ENCODE data around the gene FRMD6. TPM values are rescaled to one million over a fixed set of nuclear protein-coding genes. Genes with fewer than 3 reads are reported as not detected.

The FRMD6 gene
- total RNA-seq, 1 experiment from 2014 or later: 9.6 TPM

DNA sequence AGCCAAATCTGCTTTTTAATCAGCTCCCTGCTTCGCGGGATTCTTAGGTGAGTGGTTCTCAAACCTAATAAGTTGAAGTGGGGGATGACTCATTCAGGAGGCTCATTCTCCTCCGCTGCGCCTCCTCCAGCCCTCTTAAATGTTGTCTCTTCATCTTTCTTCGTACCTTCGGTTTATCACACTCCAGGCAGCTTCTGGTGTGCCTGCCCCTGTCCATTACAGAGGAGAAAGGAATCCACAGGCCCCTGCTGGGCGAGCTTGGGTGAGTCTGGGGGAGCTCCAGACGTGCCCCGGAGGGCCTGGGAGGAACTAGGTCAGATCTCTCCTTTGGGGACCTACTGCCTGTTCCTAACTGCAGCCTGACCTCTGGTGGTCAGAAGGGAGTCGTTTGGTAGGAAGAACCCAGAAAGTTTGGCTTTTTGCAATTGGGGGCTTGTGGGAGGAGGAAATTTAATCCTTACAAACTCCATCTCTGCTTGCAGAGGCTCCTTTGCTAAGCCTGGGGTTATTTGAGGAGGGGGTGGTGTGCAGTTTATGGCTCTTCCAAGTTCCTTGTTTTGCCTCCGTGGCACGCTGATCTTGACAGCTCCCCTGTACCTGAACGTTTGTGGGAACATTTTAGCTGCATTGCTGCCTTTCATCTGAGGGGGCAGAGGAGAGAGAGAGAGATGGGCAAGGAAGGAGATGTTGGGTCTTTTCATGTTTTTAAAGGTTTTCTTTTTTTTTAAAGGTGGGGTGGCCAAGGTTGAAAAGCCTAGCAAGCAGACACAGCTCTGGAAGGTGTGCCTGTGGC, 124.6 kb downstream of the FRMD6 start:
- TF ChIP-seq CTCF (conservative IDR thresholded peaks at IDR 0.05): peak; percentile 90
- H3K27me3 ChIP-seq (ENCODE audit: insufficient read depth, low read length): no peaks in the 10 kb centered on the region
- H4K5ac ChIP-seq (ENCODE audit: insufficient read length, low read depth, low read length): no peak overlapping the region
- no peak overlapping the region for H2AK5ac ChIP-seq (ENCODE audit: insufficient read length, low read length)
- peak; percentile 89 for DNase-seq
- Mint-ChIP-seq H3K4me1 (peaks cover 10 to 14% of the 10 kb centered on the region in 2 experiments), H3K9me3 (no peaks in the 10 kb centered on the region; a peak in 1 of 5 replicates), H3K36me3 (ENCODE audit: insufficient read depth in 1 of 3, low read depth in 3 of 3) (no peaks in the 10 kb centered on the region), H3K27me3 (ENCODE audit: low read depth) (peaks cover 7% of the 10 kb centered on the region), H3K4me3 (peak overlapping the region; percentile 18 to 61; a peak in 3 of 5 replicates), H3K27ac (peak overlapping the region in 1 of 3 experiments; percentile 77; a peak in 2 of 7 replicates)
- H2BK5ac ChIP-seq (ENCODE audit: insufficient read length, low read length): no peak overlapping the region
- no peak overlapping the region for H2BK12ac ChIP-seq (ENCODE audit: insufficient read length, low read depth, low read length)
- peaks cover 5% of the 10 kb centered on the region for H3K23me2 ChIP-seq (ENCODE audit: insufficient read length, low read depth, low read length, poor library complexity, severe bottlenecking)
- H3K4ac ChIP-seq (ENCODE audit: low read depth, low read length): no peak overlapping the region
- H4K8ac ChIP-seq (replicated peaks; ENCODE audit: insufficient read length, low read depth, low read length): no peak overlapping the region
- H3K27ac ChIP-seq (ENCODE audit: insufficient read length, low read depth, low read length): no peak overlapping the region
- H3K18ac ChIP-seq (ENCODE audit: insufficient read length, low read depth, low read length): no peak overlapping the region
- H3K23ac ChIP-seq (ENCODE audit: insufficient read length, low read depth, low read length): no peak overlapping the region
- H3K14ac ChIP-seq (ENCODE audit: insufficient read depth, low read length): no peak overlapping the region
- H3K56ac ChIP-seq (ENCODE audit: insufficient read length, low read depth, low read length): no peak overlapping the region
- H4K20me1 ChIP-seq (ENCODE audit: control insufficient read depth, insufficient read depth, insufficient read length): no peaks in the 10 kb centered on the region
- no peak overlapping the region for H3K9ac ChIP-seq (ENCODE audit: extremely low read depth, insufficient read length, low read length)
- no peak overlapping the region for H2BK20ac ChIP-seq (ENCODE audit: low read depth, low read length, poor library complexity, severe bottlenecking)
- no peaks in the 10 kb centered on the region; the same call in 1 of the 2 replicates for H3K4me1 ChIP-seq (ENCODE audit: insufficient read depth, low read length)
- no CpG with 5 or more reads among the region's 13 CpGs for WGBS (ENCODE audit: extremely low coverage, insufficient read length, low lambda C conversion rate)
- peak overlapping the region; percentile 40 for H3K4me2 ChIP-seq (ENCODE audit: insufficient read depth, insufficient read length, low read length)
- peak overlapping the region; percentile 100 for H2AFZ ChIP-seq (ENCODE audit: low read length)
- no peak overlapping the region for H4K91ac ChIP-seq (ENCODE audit: insufficient read length, low read depth, low read length)
- no peak overlapping the region for H2BK15ac ChIP-seq (ENCODE audit: low read depth, low read length)
- no peak overlapping the region for H2BK120ac ChIP-seq (ENCODE audit: low read depth, low read length, poor library complexity, severe bottlenecking)
- H3K79me2 ChIP-seq (ENCODE audit: insufficient read depth, low read length): no peaks in the 10 kb centered on the region
- no peak overlapping the region for H3T11ph ChIP-seq (ENCODE audit: low read length)
- no peaks in the 10 kb centered on the region for H3K79me1 ChIP-seq (ENCODE audit: insufficient read depth, low read depth, low read length, poor library complexity, severe bottlenecking)
- no peaks in the 10 kb centered on the region for H3K9me3 ChIP-seq (ENCODE audit: control insufficient read depth, low read depth, low read length)

All from H9 (cell line).